GM18517 (cell line): ENCODE results near the gene ZNF416.

Source experiments
- ATAC-seq: cut with Tn5 transposase; IDR thresholded peaks from one replicate; pipeline ENCODE4 v1.9.1; 2021; ENCODE audit warnings: mild to moderate bottlenecking, moderate library complexity; ENCODE audit not compliant: unreplicated experiment

The ZNF416 gene

GRCh38 chr19:57578487-57579205 lies at the start of gene ZNF416:
Gene ZNF416 (minus strand): TSS chr19:57578911. CDS start chr19:57578704, 207 bp downstream.
- ATAC-seq: peak; percentile 91

GRCh38 chr19:57623091-57623490 lies 44.4 kb upstream of the ZNF416 start:
- ATAC-seq: no peak

GRCh38 chr19:57620673-57621348 lies 42.1 kb upstream of the ZNF416 start:
- ATAC-seq: no peak

GRCh38 chr19:57615346-57615745 lies 36.6 kb upstream of the ZNF416 start:
- ATAC-seq: no peak

DNA sequence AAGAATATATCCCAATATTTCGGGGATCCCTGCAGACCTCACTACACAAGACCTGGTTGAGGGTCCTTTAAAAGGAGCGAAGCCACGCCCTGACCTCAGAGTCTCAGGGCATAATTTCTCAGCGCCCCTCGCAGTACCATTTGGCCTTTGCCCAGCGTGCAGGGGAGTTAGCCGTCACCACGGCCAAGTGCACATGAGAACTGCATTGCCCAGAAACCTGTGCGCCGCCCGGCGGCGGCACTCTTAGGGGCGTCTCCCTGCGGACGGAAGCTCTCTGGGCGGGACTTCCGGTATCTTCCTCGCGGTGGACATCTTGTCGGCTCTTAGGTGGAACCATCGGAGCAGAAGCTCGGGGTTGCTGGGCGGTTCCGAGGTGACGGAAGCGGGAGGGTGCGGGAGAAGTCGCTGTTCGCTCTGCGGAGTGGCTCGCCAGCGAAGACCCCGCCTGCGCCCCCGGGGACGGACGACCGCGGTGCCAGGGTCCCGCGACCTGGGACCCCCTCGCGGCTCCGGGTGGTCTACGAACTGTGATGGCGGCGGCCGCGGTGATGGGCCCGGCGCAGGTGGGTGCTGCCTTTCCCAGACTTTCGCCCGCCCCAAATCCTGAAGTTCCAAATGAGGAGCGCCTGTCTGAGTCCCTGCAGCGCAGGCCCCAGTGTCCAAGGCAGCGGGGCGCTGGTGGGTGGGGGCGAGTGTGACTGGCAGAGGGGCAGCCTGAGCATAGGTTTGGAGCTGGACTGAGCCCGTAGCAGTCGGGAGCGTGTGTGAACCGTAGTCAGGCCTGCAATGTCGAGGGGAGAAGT lies 35.4 kb upstream of the ZNF416 start, which contains the start of gene ZNF134:
Gene ZNF134 (plus strand): TSS at position 302 of the 803 bp plus-strand sequence. CDS start 5,227 bp downstream, outside the sequence.
- peak; percentile 88 for ATAC-seq

DNA sequence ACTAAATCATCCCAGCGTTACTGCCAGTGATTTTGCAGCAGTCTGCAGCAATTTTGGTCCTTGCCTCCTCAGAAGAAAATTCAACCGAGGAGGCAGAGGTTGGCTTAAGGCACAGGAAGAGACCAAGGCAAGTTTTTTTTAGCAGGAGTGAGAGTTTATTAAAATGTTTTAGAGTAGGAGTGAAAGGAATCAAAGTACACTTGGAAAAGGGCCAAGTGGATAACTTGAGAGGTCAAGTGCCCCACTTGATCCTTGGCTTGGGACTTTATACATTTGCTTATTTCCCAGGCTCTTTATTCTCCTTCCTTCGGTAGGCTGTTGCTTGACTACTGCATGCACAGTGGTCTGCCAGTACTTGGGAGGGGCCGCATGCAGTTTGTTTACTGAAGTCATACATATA lies 32.4 kb upstream of the ZNF416 start:
- ATAC-seq: no peak

- ATAC-seq: no peak
Measured at GRCh38 chr19:57606931-57607330, 28.2 kb upstream of the ZNF416 start.

- peak; percentile 85 for ATAC-seq
Measured at GRCh38 chr19:57599761-57600383, 21.2 kb upstream of the ZNF416 start, which contains the start of gene ZNF530. Gene ZNF530 (plus strand): TSS chr19:57599885. CDS start chr19:57604346, 4,461 bp downstream.

DNA sequence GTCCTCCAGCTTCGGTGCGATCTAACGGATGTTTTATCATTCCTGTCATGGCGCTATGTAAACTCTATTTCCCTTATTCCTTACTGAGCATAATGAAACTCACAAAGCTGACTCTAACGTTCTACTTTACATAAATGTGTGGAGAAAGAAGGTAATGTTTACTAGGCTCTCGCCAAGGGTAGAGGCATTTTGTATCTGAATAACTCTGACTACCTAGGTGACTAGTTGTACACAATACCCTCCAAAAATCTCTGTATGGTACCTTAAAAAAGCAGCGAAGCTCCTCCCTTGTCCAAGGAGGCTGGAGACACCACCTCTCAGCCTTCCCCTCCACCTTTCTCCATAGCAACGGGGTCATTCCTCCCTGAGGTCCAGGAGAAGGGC lies 20.7 kb upstream of the ZNF416 start:
- ATAC-seq: peak; percentile 34

DNA sequence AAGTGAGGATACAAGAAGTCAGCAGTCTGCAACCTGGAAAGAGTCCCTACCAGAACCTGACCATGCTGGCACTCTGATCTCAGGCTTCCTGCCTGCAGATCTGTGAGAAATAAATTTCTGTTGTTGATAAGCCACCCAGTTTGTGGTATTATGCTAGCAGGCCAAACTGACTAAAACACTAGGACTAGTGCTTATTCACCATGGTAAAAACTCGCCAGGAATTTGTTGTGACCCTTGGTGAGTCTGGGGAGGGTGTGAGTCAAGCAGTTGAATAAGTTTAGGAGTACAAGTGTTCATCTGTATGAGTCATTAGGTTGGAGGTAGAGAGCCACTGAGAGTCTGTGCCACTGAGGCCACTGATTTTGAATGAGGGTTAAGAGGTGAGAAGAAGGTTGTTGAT lies 8.8 kb upstream of the ZNF416 start:
- ATAC-seq: no peak

GRCh38 chr19:57583521-57584416 lies 5.1 kb upstream of the ZNF416 start, which contains the start of gene ZIK1:
Gene ZIK1 (plus strand): TSS chr19:57584145. CDS start chr19:57584357, 212 bp downstream.
- peak; percentile 58 for ATAC-seq

DNA sequence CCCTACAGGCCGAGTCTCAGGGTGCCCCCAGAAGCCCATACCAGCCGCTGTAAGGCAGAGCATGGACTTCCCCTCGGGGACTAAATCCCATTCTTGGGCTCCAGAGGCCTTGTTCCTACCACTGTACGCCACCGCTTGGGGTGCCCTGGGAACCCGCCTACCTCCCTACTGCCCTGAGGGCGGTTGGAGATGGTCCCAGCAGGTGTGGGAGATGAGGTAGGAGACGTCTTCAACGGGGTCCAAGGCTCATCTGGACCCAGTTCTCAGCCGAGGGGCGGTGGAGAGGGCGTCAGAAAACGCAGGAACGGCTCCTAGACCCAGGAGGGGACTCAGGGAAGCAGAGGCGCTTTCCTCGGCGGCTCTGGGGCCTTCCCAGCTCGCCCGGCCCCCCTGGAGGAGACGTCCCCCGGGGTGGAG lies 4.4 kb upstream of the ZNF416 start:
- no peak for ATAC-seq

DNA sequence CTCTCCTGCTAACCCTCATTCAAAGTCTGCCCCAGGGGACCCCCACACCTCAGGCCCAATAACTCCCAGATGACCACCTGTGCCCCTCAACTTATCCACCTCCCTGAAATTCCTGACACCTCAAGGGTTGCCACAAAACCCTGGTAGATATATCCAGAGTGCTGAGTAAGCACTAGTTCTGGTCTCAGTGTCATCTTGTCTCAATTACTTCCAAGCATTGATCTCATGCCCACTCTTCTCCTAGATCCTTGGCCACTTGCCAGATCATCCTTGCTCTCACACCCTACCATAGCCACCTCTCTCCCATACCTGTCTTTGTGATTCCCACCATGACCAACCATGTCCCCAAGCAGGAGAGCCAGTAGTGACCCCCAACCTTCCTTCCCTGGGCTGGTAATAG lies 2.0 kb downstream of the ZNF416 start:
- ATAC-seq: no peak

- ATAC-seq: no peak
Measured at GRCh38 chr19:57572415-57572947, 6.2 kb downstream of the ZNF416 start.

DNA sequence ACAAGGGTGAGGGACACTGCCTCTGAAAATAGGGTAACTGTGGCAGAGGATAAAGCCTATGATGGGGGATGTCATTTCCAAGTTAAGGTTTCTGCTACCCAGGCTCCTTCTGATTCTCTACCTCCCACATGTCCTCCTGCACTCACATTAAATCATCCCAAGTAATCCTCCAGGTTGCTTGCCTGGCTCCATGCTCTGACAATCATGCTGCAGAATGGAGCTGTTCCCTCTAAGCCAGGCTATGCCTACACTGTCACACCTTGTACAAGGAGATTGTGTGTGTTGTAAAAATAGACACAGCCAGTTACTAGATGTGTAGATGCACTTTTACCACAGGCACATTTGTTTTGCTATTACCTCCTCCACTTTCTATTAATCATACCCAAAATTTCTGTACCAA lies 8.0 kb downstream of the ZNF416 start:
- no peak for ATAC-seq

GRCh38 chr19:57566396-57567265 lies 12.1 kb downstream of the ZNF416 start:
- ATAC-seq: no peak

GRCh38 chr19:57563547-57563946 lies 15.2 kb downstream of the ZNF416 start:
- no peak for ATAC-seq

- no peak for ATAC-seq
Measured at GRCh38 chr19:57560049-57560491, 18.6 kb downstream of the ZNF416 start.
